K562 (cell line): ENCODE results near the gene C1QTNF12. TPM values are rescaled to one million over a fixed set of nuclear protein-coding genes. Genes with fewer than 3 reads are reported as not detected.

Experiments used
- ATAC-seq: fragments of 200-7000 bp; cut with Tn5 transposase; 3 replicates; pipeline ENCODE4 v1.9.1; 2020; ENCODE audit warnings: moderate library complexity
- BruUV-seq: library from RNA; stranded (reverse); fragments of 400-500 nt; replicated peaks from 2 replicates; lab custom pipeline; 2021; lab: Mats Ljungman, UMichigan
- CTCF ChIA-PET: fragments of 300-600 bp; formaldehyde crosslinking; extraction: SDS; loops from one replicate; lab custom pipeline; 2021; ENCODE audit warnings: low intra/inter-chr PET ratio; lab: Yijun Ruan, JAX
- POLR2A ChIA-PET: fragments of 300-600, 350-650 bp; sonication (Branson Sonifier 250); formaldehyde crosslinking; extraction: SDS; loops from one replicate; lab custom pipeline; 2021; ENCODE audit warnings: antibody characterized with exemption, inconsistent platforms; lab: Yijun Ruan, JAX
- DNase-seq, 4 experiments: peaks; one replicate each; pipeline versions ENCODE4 v3.0.0 to v3.0.0-alpha.2; 2011 to 2018; ENCODE audit warnings: low spot score in 3 of 4, mixed read lengths in 3 of 4; ENCODE audit errors: extremely low read depth in 1 of 4
- FAIRE-seq: peaks from 2 replicates; lab custom pipeline; 2011; peaks lifted over from hg19 to GRCh38; lab: Jason Lieb, UNC
- H2AFZ ChIP-seq: 2 replicates; pipeline ENCODE4 v1.6.0; 2011; ENCODE audit warnings: low read depth, low read length, control low read depth, inconsistent platforms
- H3K27ac ChIP-seq: fragments of 200-600 bp; 3 replicates; pipeline ENCODE4 v1.8.0; 2011; ENCODE audit warnings: low read depth, mild to moderate bottlenecking, control low read depth, inconsistent platforms, low read length, moderate library complexity, mixed read lengths; ENCODE audit errors: extremely low read depth
- H3K27me3 ChIP-seq, 2 experiments: fragments of 300-600 bp in 1 of 2; 2 replicates in 1 of 2; 3 replicates in 1 of 2; pipeline versions ENCODE4 v1.6.0 to v1.8.0; 2011; ENCODE audit warnings: inconsistent platforms in 2 of 2, low read length in 2 of 2, mild to moderate bottlenecking in 1 of 2, mixed read lengths in 1 of 2, moderate library complexity in 1 of 2; ENCODE audit not compliant: control insufficient read depth in 2 of 2, insufficient read depth in 2 of 2
- H3K36me3 ChIP-seq: fragments of 300-600 bp; 3 replicates; pipeline ENCODE4 v1.8.0; 2011; ENCODE audit warnings: mild to moderate bottlenecking, low read length, inconsistent platforms; ENCODE audit not compliant: control insufficient read depth, insufficient read depth
- H3K4me1 ChIP-seq, 2 experiments: fragments of 200-600 bp in 1 of 2; replicated peaks in 1 of 2; 2 replicates in 1 of 2; 3 replicates in 1 of 2; pipeline versions ENCODE4 v1.5.1 to v1.8.0; 2011; ENCODE audit warnings: inconsistent platforms in 2 of 2, low read length in 2 of 2, mild to moderate bottlenecking in 1 of 2, mixed read lengths in 1 of 2, moderate library complexity in 1 of 2; ENCODE audit not compliant: control insufficient read depth in 2 of 2, insufficient read depth in 2 of 2
- H3K4me2 ChIP-seq: 2 replicates; pipeline ENCODE4 v1.6.1; 2011; ENCODE audit warnings: low read length, control low read depth, inconsistent platforms, mixed read lengths; ENCODE audit not compliant: insufficient read depth
- H3K4me3 ChIP-seq: fragments of 200-600 bp; sonication (generic), shearing (Covaris generic); 2 replicates; pipeline ENCODE4 v1.5.1; 2016; ENCODE audit warnings: control low read depth, inconsistent platforms
- H3K79me2 ChIP-seq: fragments of 200-600 bp; 3 replicates; pipeline ENCODE4 v1.8.0; 2011; ENCODE audit warnings: low read length, inconsistent platforms; ENCODE audit not compliant: control insufficient read depth, insufficient read depth
- H3K9ac ChIP-seq, 2 experiments: 2 replicates each; pipeline versions ENCODE4 v1.6.0 to v1.6.1; 2011; ENCODE audit warnings: low read depth in 2 of 2, low read length in 2 of 2, control low read depth in 1 of 2, inconsistent platforms in 1 of 2, mild to moderate bottlenecking in 1 of 2, mixed read lengths in 1 of 2; ENCODE audit not compliant: insufficient read depth in 1 of 2
- H3K9me1 ChIP-seq: one replicate; pipeline ENCODE4 v1.6.0; 2011; ENCODE audit warnings: inconsistent platforms, mild to moderate bottlenecking, low read length, moderate library complexity; ENCODE audit not compliant: control insufficient read depth, insufficient read depth
- H3K9me3 ChIP-seq: replicated peaks from 2 replicates; pipeline ENCODE4 v1.5.1; 2011; ENCODE audit warnings: low read depth, low read length, inconsistent platforms; ENCODE audit not compliant: control insufficient read depth, insufficient read depth
- H4K20me1 ChIP-seq: replicated peaks from 2 replicates; pipeline ENCODE4 v1.6.1; 2011; ENCODE audit warnings: low read length, inconsistent platforms, mixed read lengths; ENCODE audit not compliant: control insufficient read depth, insufficient read depth
- CTCF ChIP-seq, 3 experiments: IDR thresholded peaks in 2 of 3; conservative IDR thresholded peaks in 1 of 3; 2 replicates each; pipeline ENCODE4 v1.5.1; 2011 to 2012; ENCODE audit warnings: low read length in 3 of 3, mild to moderate bottlenecking in 3 of 3, control low read depth in 2 of 3, improper control_type of control experiment in 1 of 3, inconsistent platforms in 1 of 3, low read depth in 1 of 3, mixed read lengths in 1 of 3, moderate library complexity in 1 of 3; ENCODE audit not compliant: insufficient read depth in 2 of 3
- ZNF384 ChIP-seq: IDR thresholded peaks from 2 replicates; pipeline ENCODE4 v1.6.1; 2012; ENCODE audit warnings: low read depth, low read length, improper control_type of control experiment
- WGBS: fragments of 100-300 bp; shearing (Covaris generic); methylation state at CpG from one replicate; pipeline ENCODE4 v1.1.6; 2016; ENCODE audit warnings: low coverage, mixed read lengths; ENCODE audit not compliant: insufficient coverage; ENCODE audit errors: missing lambda C conversion rate; 5-methylcytosine and 5-hydroxymethylcytosine counted together
- in situ Hi-C: fragments of 300-500 bp; cut with MboI; formaldehyde crosslinking; loops from 4 replicates; pipeline ENCODE4 v1.15.0; 2018; ENCODE audit warnings: inconsistent platforms, mixed read lengths
- intact Hi-C: fragments of 100-400 bp; cut with micrococcal nuclease; formaldehyde crosslinking; loops from 2 replicates; pipeline ENCODE4 v1.14.2; 2022
- polyA plus RNA-seq, 8 experiments: library from polyadenylated mRNA; depleted of rRNA in 4 of 8; stranded (reverse) in 5 of 8; unstranded in 3 of 8; fragments of >200 nt; fragmentation: Nextera tagmentation in 2 of 8; fragmentation: Illumina TruSeq in 1 of 8; extraction: Ambion mirVana in 2 of 8; extraction: Trizol in 1 of 8; gene quantifications; 2 replicates each; pipeline versions ENCODE4 v1.2.1 to v1.2.3, GENCODE V29; 2011 to 2014; ENCODE audit warnings: inconsistent platforms in 1 of 8, missing spikeins in 1 of 8
- total RNA-seq, 7 experiments: library from RNA; depleted of rRNA in 6 of 7; stranded (reverse); fragments of >200 nt in 6 of 7; fragmentation: Illumina TruSeq in 2 of 7; extraction: Trizol in 2 of 7; gene quantifications; 2 replicates each; pipeline versions ENCODE4 v1.2.1 to v1.2.3, GENCODE V29; 2011 to 2021; ENCODE audit warnings: low replicate concordance in 1 of 7

C1QTNF12 gene
- total and polyA plus RNA-seq, 9 of the 15 experiments (the other 6 are each of a cell fraction or from before 2014, with no cell fraction given): 0.11 to 4.3 (median 0.93) TPM; not detected in 3

DNA sequence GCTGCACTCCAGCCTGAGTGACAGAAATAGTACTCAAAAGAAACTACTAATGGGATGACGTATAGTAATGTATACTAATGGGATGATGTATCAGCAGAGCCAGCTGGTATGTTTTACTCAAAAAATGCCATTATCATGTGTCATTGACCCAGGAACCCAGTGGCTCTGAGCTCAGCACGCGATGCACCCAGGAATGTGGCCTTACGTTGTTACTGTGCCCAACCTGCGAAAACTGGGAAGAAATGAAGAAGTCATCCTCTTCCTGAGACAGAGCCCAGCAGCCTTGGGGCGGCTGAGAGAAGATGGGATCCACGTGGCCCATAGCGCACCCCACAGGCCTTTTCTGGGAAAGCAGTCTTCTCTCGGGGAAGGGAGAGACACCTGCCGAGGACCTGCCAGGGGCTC lies 18.3 kb upstream of the C1QTNF12 start:
- peak; percentile 70 for ATAC-seq
- TF ChIP-seq ZNF384 (no peak), CTCF (IDR thresholded peaks at IDR 0.05 in 2 of 3, conservative IDR thresholded peaks at IDR 0.05 in 1 of 3; ENCODE audit: insufficient read depth in 2 of 3, low read depth in 1 of 3, low read length in 3 of 3) (peak; percentile 40 to 58 (median 44); a peak in 5 of 6 replicates)

More for the DNA sequence above, 18.3 kb upstream of the C1QTNF12 start:
- H3K9me1 ChIP-seq: peaks cover 10% of the 10 kb centered on the region
- peak overlapping the region in 1 of 2 experiments; percentile 76; a peak in 1 of 4 replicates for H3K9ac ChIP-seq
- H4K20me1 ChIP-seq: peaks cover 11% of the 10 kb centered on the region; the same call in 1 of the 2 replicates
- H3K79me2 ChIP-seq: peaks cover 45% of the 10 kb centered on the region
- ChIA-PET CTCF (no interaction called here), POLR2A (interaction anchor here (1.0 kb wide), 1 partner anchor 10 kb away, joined by 3 read pairs; no protein-coding TSS in a partner anchor)
- 88% methylated on average over 10 of the region's 10 CpGs for WGBS
- H3K27me3 ChIP-seq: no peaks in the 10 kb centered on the region; a peak in 1 of 5 replicates
- no peak overlapping the region for H3K27ac ChIP-seq
- no peak overlapping the region for H2AFZ ChIP-seq
- H3K4me1 ChIP-seq: peaks cover 0 to 22% of the 10 kb centered on the region in 2 experiments; a peak in 2 of 5 replicates
- DNase-seq (peak in 3 of 4 experiments; percentile 32 to 64 (median 54)), FAIRE-seq (no peak)
- H3K9me3 ChIP-seq: no peaks in the 10 kb centered on the region
- BruUV-seq: no TSS peak
- intact Hi-C loops (no loop called here), in situ Hi-C loops (no loop called here)
- peaks cover 88% of the 10 kb centered on the region for H3K36me3 ChIP-seq
- H3K4me3 ChIP-seq: no peak overlapping the region
- no peak overlapping the region for H3K4me2 ChIP-seq
